ENCODE results near the gene ATP6V0D1.
A peak's percentile ranks its signal among the peaks of the same experiment; 100 is the strongest.

ATP6V0D1 gene

GRCh38 chr16:67463691-67464090 is 17.3 kb downstream of the ATP6V0D1 start:
- no peak for DNase-seq (ENCODE audit: insufficient read length, low spot score)
- no peak for FAIRE-seq

GRCh38 chr16:67463059-67463458 is 17.9 kb downstream of the ATP6V0D1 start:
- DNase-seq (ENCODE audit: insufficient read length, low spot score) (no peak), FAIRE-seq (no peak)

- no peak for FAIRE-seq
- no peak for DNase-seq (ENCODE audit: insufficient read length, low spot score)
Observed at GRCh38 chr16:67462279-67462655, 18.7 kb downstream of the ATP6V0D1 start.

GRCh38 chr16:67461600-67462278 is 19.2 kb downstream of the ATP6V0D1 start:
- FAIRE-seq (no peak), DNase-seq (ENCODE audit: insufficient read length, low spot score) (no peak)

GRCh38 chr16:67460961-67461360 is 20.0 kb downstream of the ATP6V0D1 start:
- FAIRE-seq (no peak), DNase-seq (ENCODE audit: insufficient read length, low spot score) (no peak)

- DNase-seq (ENCODE audit: insufficient read length, low spot score) (no peak), FAIRE-seq (no peak)
Observed at GRCh38 chr16:67460168-67460567, 20.8 kb downstream of the ATP6V0D1 start.

- DNase-seq (ENCODE audit: insufficient read length, low spot score) (no peak), FAIRE-seq (no peak)
Observed at GRCh38 chr16:67459861-67460150, 21.2 kb downstream of the ATP6V0D1 start.

GRCh38 chr16:67459066-67459860 is 21.7 kb downstream of the ATP6V0D1 start:
- FAIRE-seq, result no peak
- no peak for DNase-seq (ENCODE audit: insufficient read length, low spot score)

- FAIRE-seq (no peak), DNase-seq (ENCODE audit: insufficient read length, low spot score) (no peak)
Observed at GRCh38 chr16:67458121-67458641, 22.8 kb downstream of the ATP6V0D1 start.

GRCh38 chr16:67457611-67458010 is 23.3 kb downstream of the ATP6V0D1 start:
- FAIRE-seq, result no peak
- no peak for DNase-seq (ENCODE audit: insufficient read length, low spot score)

- FAIRE-seq, result peak; percentile 40
- no peak for DNase-seq (ENCODE audit: insufficient read length, low spot score)
Observed at GRCh38 chr16:67456391-67457081, 24.4 kb downstream of the ATP6V0D1 start.

- DNase-seq (ENCODE audit: insufficient read length, low spot score) (no peak), FAIRE-seq (no peak)
Observed at GRCh38 chr16:67454852-67455251, 26.1 kb downstream of the ATP6V0D1 start.

- no peak for DNase-seq (ENCODE audit: insufficient read length, low spot score)
- FAIRE-seq, result no peak
Observed at GRCh38 chr16:67454104-67454503, 26.9 kb downstream of the ATP6V0D1 start.

GRCh38 chr16:67451704-67452435 is 29.1 kb downstream of the ATP6V0D1 start:
- FAIRE-seq, result no peak
- DNase-seq (ENCODE audit: insufficient read length, low spot score), result no peak

- DNase-seq (ENCODE audit: insufficient read length, low spot score) (no peak), FAIRE-seq (peak; percentile 52)
Observed at GRCh38 chr16:67451061-67451703, 29.8 kb downstream of the ATP6V0D1 start.

- DNase-seq (ENCODE audit: insufficient read length, low spot score) (no peak), FAIRE-seq (peak; percentile 46)
Observed at GRCh38 chr16:67449739-67450138, 31.2 kb downstream of the ATP6V0D1 start.

GRCh38 chr16:67449336-67449735 is 31.6 kb downstream of the ATP6V0D1 start:
- no peak for DNase-seq (ENCODE audit: insufficient read length, low spot score)
- FAIRE-seq, result no peak

- no peak for FAIRE-seq
Observed at GRCh38 chr16:67448580-67448979, 32.4 kb downstream of the ATP6V0D1 start.

GRCh38 chr16:67447508-67448076 is 33.4 kb downstream of the ATP6V0D1 start:
- FAIRE-seq (peak; percentile 9), DNase-seq (ENCODE audit: insufficient read length, low spot score) (peak; percentile 48)

More at GRCh38 chr16:67448580-67448979, 32.4 kb downstream of the ATP6V0D1 start:
- no peak for DNase-seq (ENCODE audit: insufficient read length, low spot score)

- no peak for DNase-seq (ENCODE audit: insufficient read length, low spot score)
- FAIRE-seq, result no peak
Observed at GRCh38 chr16:67446968-67447507, 33.9 kb downstream of the ATP6V0D1 start.

Data from HTR-8/SVneo (cell line).